Loucy (cell line): ENCODE data around the gene PSEN2.

Experiments used
- CTCF ChIP-seq: fragments of 200-600 bp; sonication (generic); conservative IDR thresholded peaks from 2 replicates; pipeline ENCODE4 v1.5.1; 2014; ENCODE audit warnings: mild to moderate bottlenecking, antibody characterized with exemption, low read length
- EZH2phosphoT487 ChIP-seq: fragments of 200-600 bp; IDR thresholded peaks from 2 replicates; pipeline ENCODE4 v1.6.1; 2018; ENCODE audit warnings: antibody characterized with exemption, mild to moderate bottlenecking, moderate library complexity, borderline replicate concordance

GRCh38 chr1:226916497-226916896, 46.1 kb downstream of the PSEN2 start:
- no peak for TF ChIP-seq CTCF
- TF ChIP-seq EZH2phosphoT487: no peak
